NB4 (cell line): ENCODE results near the gene LPAR1.
"Not testable (repeated sequence)": the region's sequence is repeated elsewhere in the genome, so short reads cannot be mapped to it uniquely, and the experiment has no call there.

Experiments
- DNase-seq: peaks from one replicate; pipeline ENCODE4 v3.0.0; 2010; ENCODE audit warnings: low read depth
- H3K4me3 ChIP-seq: one replicate; pipeline ENCODE4 v1.5.1; 2011; ENCODE audit warnings: mild to moderate bottlenecking, low read depth, low read length, moderate library complexity
- MYC ChIP-seq: IDR thresholded peaks from 2 replicates; pipeline ENCODE4 v1.6.1; 2011; ENCODE audit warnings: low read depth, low read length
- POLR2A ChIP-seq: IDR thresholded peaks from 2 replicates; pipeline ENCODE4 v1.6.1; 2011; ENCODE audit warnings: mild to moderate bottlenecking; ENCODE audit not compliant: insufficient read length; ENCODE audit errors: extremely low read depth
- TF ChIP-seq, protein P1 (sequence below): IDR thresholded peaks from one replicate; pipeline ENCODE4 v1.5.1; 2012; ENCODE audit warnings: low read depth, low read length
- TF ChIP-seq, protein P2 (sequence below): IDR thresholded peaks from 2 replicates; pipeline ENCODE4 v1.6.1; 2011; ENCODE audit warnings: low read depth, low read length

Gene LPAR1

DNA sequence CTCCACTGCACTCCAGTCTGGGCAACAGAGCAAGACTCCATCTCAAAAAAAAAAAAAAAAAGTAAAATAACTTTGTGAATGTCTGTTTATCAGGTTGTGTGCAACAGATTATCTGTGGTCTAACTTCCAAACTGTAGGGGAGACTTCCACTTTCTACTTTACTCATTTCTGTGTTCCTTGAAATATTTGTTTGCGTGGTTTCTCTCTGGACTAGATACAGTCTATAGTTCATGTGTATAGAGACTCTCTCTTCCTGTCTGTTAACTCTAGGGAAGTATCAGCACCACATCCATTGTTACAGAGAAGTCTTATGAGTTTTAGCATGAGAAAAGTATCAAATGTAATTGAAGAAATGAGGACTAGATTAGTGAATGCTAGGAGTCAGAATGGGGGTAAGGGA, 168.3 kb downstream of the LPAR1 start:
- DNase-seq = no peak
- TF ChIP-seq, protein P1, sequence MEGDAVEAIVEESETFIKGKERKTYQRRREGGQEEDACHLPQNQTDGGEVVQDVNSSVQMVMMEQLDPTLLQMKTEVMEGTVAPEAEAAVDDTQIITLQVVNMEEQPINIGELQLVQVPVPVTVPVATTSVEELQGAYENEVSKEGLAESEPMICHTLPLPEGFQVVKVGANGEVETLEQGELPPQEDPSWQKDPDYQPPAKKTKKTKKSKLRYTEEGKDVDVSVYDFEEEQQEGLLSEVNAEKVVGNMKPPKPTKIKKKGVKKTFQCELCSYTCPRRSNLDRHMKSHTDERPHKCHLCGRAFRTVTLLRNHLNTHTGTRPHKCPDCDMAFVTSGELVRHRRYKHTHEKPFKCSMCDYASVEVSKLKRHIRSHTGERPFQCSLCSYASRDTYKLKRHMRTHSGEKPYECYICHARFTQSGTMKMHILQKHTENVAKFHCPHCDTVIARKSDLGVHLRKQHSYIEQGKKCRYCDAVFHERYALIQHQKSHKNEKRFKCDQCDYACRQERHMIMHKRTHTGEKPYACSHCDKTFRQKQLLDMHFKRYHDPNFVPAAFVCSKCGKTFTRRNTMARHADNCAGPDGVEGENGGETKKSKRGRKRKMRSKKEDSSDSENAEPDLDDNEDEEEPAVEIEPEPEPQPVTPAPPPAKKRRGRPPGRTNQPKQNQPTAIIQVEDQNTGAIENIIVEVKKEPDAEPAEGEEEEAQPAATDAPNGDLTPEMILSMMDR = no peak
- TF ChIP-seq POLR2A = no peak
- TF ChIP-seq, protein P2, sequence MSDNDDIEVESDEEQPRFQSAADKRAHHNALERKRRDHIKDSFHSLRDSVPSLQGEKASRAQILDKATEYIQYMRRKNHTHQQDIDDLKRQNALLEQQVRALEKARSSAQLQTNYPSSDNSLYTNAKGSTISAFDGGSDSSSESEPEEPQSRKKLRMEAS = no peak
- no peak for TF ChIP-seq MYC
- H3K4me3 ChIP-seq = no peak overlapping the region

DNA sequence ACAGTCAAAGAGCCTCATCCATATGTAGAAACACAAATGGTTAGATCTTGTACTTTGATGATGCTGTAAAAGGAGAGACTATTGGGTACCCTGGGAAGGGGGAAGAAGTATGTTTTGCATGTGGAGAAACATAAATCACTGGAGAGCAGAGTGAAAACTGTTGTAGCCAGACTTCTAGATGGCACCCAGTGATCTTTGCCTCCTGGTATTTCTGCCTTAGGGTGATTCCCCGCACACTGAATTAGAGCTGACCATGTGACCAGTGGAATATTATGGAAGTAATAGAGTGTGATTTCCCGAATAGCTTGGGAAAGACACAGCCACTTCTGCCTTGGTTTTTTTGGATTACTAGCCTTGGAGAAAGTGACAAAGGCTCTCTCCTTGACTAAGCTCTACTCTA, 174.3 kb downstream of the LPAR1 start:
- DNase-seq = no peak
- TF ChIP-seq, protein P2 = no peak
- H3K4me3 ChIP-seq = no peak overlapping the region

DNA sequence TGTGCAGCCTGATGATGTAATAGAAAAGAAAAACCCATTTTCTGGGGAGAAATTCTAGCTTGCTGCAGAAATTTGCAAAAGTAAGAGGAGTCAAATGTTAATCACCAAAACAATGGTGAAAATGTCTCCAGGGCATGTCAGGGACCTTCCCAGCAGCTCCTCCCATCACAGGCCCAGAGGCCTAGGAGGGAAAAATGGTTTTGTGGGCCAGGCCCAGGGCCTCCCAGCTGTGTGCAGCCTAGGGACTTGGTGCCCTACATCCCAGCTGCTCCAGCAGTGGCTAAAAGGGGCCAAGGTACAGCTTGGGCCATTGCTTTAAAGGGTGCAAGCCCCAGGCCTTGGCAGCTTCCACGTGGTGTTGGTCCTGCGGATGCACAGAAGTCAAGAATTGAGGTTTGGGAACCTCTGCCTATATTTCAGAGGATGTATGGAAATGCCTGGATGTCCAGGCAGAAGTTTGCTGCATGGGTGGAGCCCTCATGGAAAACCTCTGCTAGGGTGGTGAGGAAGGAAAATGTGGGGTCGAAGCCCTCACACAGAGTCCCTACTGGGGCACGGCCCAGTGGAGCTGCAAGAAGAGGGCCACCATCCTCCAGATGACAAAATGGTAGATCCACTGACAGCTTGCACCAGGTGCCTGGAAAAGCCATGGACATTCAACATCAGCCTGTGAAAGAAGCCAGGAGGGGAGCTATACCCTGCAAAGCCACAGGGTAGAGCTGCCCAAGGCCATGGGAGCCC, 176.7 kb downstream of the LPAR1 start:
- DNase-seq, H3K4me3 ChIP-seq: not testable (repeated sequence)

DNA sequence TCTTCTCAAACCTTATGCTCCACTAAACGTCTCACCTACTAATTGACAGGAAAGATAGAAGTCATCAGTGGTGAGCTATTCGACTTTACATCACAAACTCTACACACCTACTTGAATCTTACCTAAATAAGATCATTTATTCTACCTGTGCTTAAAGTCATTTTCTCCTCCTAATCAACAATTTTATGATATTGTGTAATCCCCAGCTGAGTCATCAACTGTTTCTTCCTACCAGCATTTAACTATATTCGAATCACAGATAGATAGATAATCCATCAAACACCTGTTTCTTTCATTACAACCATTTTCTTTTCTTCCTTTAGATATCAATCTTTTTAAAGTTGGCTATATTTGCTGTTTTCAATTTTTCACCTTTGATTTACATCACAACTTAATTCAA, 181.5 kb downstream of the LPAR1 start:
- no peak for DNase-seq
- TF ChIP-seq, protein P2 = no peak
- TF ChIP-seq, protein P1 = no peak
- TF ChIP-seq POLR2A = no peak
- no peak overlapping the region for H3K4me3 ChIP-seq

DNA sequence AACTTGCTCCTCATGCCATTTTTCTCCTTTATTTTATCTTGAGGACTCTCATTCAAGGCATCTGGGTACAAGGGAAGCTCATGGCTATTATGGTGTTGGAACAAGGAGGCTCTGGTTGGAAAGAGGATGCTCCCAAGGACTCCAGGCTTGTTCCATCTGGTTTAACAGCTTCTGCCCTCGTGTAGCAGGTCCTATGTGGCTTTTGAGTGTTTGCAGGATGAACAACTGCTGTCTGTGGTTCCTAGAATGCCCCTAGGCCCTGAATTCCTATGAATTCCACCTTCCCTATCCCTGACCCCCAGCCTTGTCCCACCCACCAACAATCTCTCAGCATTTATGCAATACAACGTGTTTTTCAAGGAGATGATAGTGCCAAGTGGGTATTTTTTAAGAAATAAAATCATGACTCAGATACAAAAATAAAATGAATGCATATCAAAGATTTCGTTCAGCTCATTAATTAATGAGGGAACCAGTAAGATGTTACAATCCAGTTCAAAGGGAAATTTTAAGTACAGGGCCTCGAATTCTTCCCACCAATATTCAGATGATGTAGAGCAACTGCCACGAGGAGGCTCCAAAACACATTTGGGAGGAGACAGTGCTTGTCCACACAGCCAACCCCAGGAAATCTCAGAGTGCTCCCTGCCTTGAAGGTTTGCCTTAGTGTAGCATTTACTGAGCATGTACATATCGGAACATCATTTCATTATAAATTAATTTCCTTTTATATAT, 187.7 kb downstream of the LPAR1 start:
- H3K4me3 ChIP-seq = no peak overlapping the region
- no peak for TF ChIP-seq POLR2A
- TF ChIP-seq, protein P1 = no peak
- TF ChIP-seq, protein P2 = no peak
- no peak for TF ChIP-seq MYC
- DNase-seq = peak; percentile 8

DNA sequence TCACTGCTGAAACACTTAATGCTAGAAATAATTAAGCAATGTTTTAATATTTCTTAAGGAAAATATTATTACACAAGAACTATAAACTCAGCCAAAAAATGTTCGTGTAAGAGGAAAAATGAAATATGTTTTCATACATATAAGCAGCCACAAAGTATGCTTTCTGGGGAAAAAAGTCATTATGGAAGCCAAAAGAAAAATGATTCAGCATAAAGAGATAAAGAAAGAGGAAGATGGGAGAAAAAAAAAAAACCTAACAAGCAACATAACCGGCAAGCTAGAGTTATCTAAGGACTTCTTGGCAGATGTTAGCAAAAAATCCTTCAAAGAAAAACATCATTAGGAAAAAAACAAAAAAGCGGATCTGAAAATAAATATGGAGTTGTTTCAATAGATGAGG, 190.6 kb downstream of the LPAR1 start:
- TF ChIP-seq POLR2A (no peak), MYC (no peak)
- TF ChIP-seq, protein P2 = no peak
- TF ChIP-seq, protein P1 = no peak
- no peak overlapping the region for H3K4me3 ChIP-seq
- DNase-seq = no peak
